Rectal smooth muscle tissue (tissue), 1 donor: ENCODE measurements around the gene MCM3.

Experiments
- H3K27ac ChIP-seq: one replicate; pipeline ENCODE4 v1.7.0; 2013; ENCODE audit warnings: low read depth, low read length, inconsistent platforms
- H3K27me3 ChIP-seq: one replicate; pipeline ENCODE4 v1.7.0; 2013; ENCODE audit warnings: low read length; ENCODE audit not compliant: control insufficient read depth, insufficient read depth
- H3K36me3 ChIP-seq: one replicate; pipeline ENCODE4 v1.7.0; 2013; ENCODE audit warnings: low read length; ENCODE audit not compliant: control insufficient read depth, insufficient read depth
- H3K4me1 ChIP-seq: one replicate; pipeline ENCODE4 v1.7.0; 2013; ENCODE audit warnings: low read length; ENCODE audit not compliant: control insufficient read depth, insufficient read depth
- H3K4me3 ChIP-seq: one replicate; pipeline ENCODE4 v1.7.0; 2013; ENCODE audit warnings: low read length
- H3K9ac ChIP-seq: one replicate; pipeline ENCODE4 v1.7.0; 2013; ENCODE audit warnings: low read length

MCM3 gene

GRCh38 chr6:52312461-52312860, 27.9 kb upstream of the MCM3 start:
- no peak overlapping the region for H3K27ac ChIP-seq
- no peak overlapping the region for H3K4me3 ChIP-seq
- H3K9ac ChIP-seq = no peak overlapping the region
- no peaks in the 10 kb centered on the region for H3K4me1 ChIP-seq
- H3K27me3 ChIP-seq = no peaks in the 10 kb centered on the region
- no peaks in the 10 kb centered on the region for H3K36me3 ChIP-seq

- Histone ChIP-seq H3K36me3 (no peaks in the 10 kb centered on the region), H3K27ac (no peak overlapping the region), H3K4me1 (no peaks in the 10 kb centered on the region), H3K9ac (no peak overlapping the region), H3K27me3 (no peaks in the 10 kb centered on the region), H3K4me3 (no peak overlapping the region)
Measured at GRCh38 chr6:52310932-52311331, 26.4 kb upstream of the MCM3 start.

GRCh38 chr6:52307900-52308372, 23.4 kb upstream of the MCM3 start:
- no peaks in the 10 kb centered on the region for H3K36me3 ChIP-seq
- H3K27ac ChIP-seq = no peak overlapping the region
- H3K4me1 ChIP-seq = peaks cover 5% of the 10 kb centered on the region

GRCh38 chr6:52306972-52307870, 22.7 kb upstream of the MCM3 start:
- H3K4me1 ChIP-seq = peaks cover 5% of the 10 kb centered on the region
- no peak overlapping the region for H3K4me3 ChIP-seq
- no peak overlapping the region for H3K9ac ChIP-seq
- no peak overlapping the region for H3K27ac ChIP-seq
- H3K27me3 ChIP-seq = no peaks in the 10 kb centered on the region
- H3K36me3 ChIP-seq = no peaks in the 10 kb centered on the region

More at GRCh38 chr6:52307900-52308372, 23.4 kb upstream of the MCM3 start:
- no peak overlapping the region for H3K4me3 ChIP-seq
- no peak overlapping the region for H3K9ac ChIP-seq
- no peaks in the 10 kb centered on the region for H3K27me3 ChIP-seq

GRCh38 chr6:52305948-52306767, 21.6 kb upstream of the MCM3 start:
- Histone ChIP-seq H3K4me3 (no peak overlapping the region), H3K27ac (peak overlapping the region; percentile 55), H3K4me1 (peaks cover 5% of the 10 kb centered on the region), H3K36me3 (no peaks in the 10 kb centered on the region), H3K9ac (no peak overlapping the region), H3K27me3 (no peaks in the 10 kb centered on the region)

GRCh38 chr6:52305411-52305810, 20.9 kb upstream of the MCM3 start:
- peak overlapping the region; percentile 17 for H3K4me3 ChIP-seq
- peaks cover 5% of the 10 kb centered on the region for H3K4me1 ChIP-seq
- H3K36me3 ChIP-seq = no peaks in the 10 kb centered on the region
- no peak overlapping the region for H3K9ac ChIP-seq
- no peaks in the 10 kb centered on the region for H3K27me3 ChIP-seq
- H3K27ac ChIP-seq = peak overlapping the region; percentile 55

GRCh38 chr6:52304983-52305390, 20.4 kb upstream of the MCM3 start:
- no peak overlapping the region for H3K9ac ChIP-seq
- H3K4me1 ChIP-seq = peaks cover 5% of the 10 kb centered on the region
- no peaks in the 10 kb centered on the region for H3K36me3 ChIP-seq
- H3K27ac ChIP-seq = peak overlapping the region; percentile 55
- H3K27me3 ChIP-seq = no peaks in the 10 kb centered on the region
- peak overlapping the region; percentile 17 for H3K4me3 ChIP-seq

GRCh38 chr6:52303178-52303577, 18.6 kb upstream of the MCM3 start:
- Histone ChIP-seq H3K9ac (no peak overlapping the region), H3K27ac (no peak overlapping the region), H3K4me3 (no peak overlapping the region), H3K36me3 (no peaks in the 10 kb centered on the region), H3K4me1 (peaks cover 5% of the 10 kb centered on the region), H3K27me3 (no peaks in the 10 kb centered on the region)

- H3K9ac ChIP-seq = no peak overlapping the region
Measured at GRCh38 chr6:52301326-52301725, 16.8 kb upstream of the MCM3 start.

GRCh38 chr6:52300489-52300931, 16.0 kb upstream of the MCM3 start:
- H3K27ac ChIP-seq = no peak overlapping the region
- no peak overlapping the region for H3K4me3 ChIP-seq
- no peaks in the 10 kb centered on the region for H3K27me3 ChIP-seq
- H3K36me3 ChIP-seq = no peaks in the 10 kb centered on the region
- peaks cover 5% of the 10 kb centered on the region for H3K4me1 ChIP-seq
- no peak overlapping the region for H3K9ac ChIP-seq

More at GRCh38 chr6:52301326-52301725, 16.8 kb upstream of the MCM3 start:
- no peaks in the 10 kb centered on the region for H3K27me3 ChIP-seq
- no peak overlapping the region for H3K4me3 ChIP-seq
- H3K27ac ChIP-seq = no peak overlapping the region
- H3K36me3 ChIP-seq = no peaks in the 10 kb centered on the region
- peaks cover 5% of the 10 kb centered on the region for H3K4me1 ChIP-seq

GRCh38 chr6:52299653-52300052, 15.1 kb upstream of the MCM3 start:
- Histone ChIP-seq H3K4me1 (no peaks in the 10 kb centered on the region), H3K27me3 (no peaks in the 10 kb centered on the region), H3K27ac (no peak overlapping the region), H3K4me3 (no peak overlapping the region), H3K36me3 (no peaks in the 10 kb centered on the region), H3K9ac (no peak overlapping the region)

GRCh38 chr6:52297433-52297832, 12.9 kb upstream of the MCM3 start:
- no peaks in the 10 kb centered on the region for H3K4me1 ChIP-seq
- no peak overlapping the region for H3K9ac ChIP-seq
- no peak overlapping the region for H3K27ac ChIP-seq
- H3K36me3 ChIP-seq = no peaks in the 10 kb centered on the region
- H3K4me3 ChIP-seq = no peak overlapping the region
- no peaks in the 10 kb centered on the region for H3K27me3 ChIP-seq
